GM12801 (cell line): ENCODE data around the gene PGBD5.

Experiments used
- CTCF ChIP-seq: IDR thresholded peaks from one replicate; pipeline ENCODE4 v1.5.1; 2011; ENCODE audit warnings: control low read depth; ENCODE audit not compliant: insufficient read length; ENCODE audit errors: extremely low read depth

PGBD5 gene

GRCh38 chr1:230351983-230352382 lies 74.1 kb downstream of the PGBD5 start:
- no peak for TF ChIP-seq CTCF

GRCh38 chr1:230351514-230351913 lies 74.6 kb downstream of the PGBD5 start:
- TF ChIP-seq CTCF = no peak

- no peak for TF ChIP-seq CTCF
These were observed 75.8 kb downstream of the PGBD5 start for GRCh38 chr1:230350208-230350921.

- TF ChIP-seq CTCF = no peak
These were observed 77.1 kb downstream of the PGBD5 start for GRCh38 chr1:230349020-230349393.

- TF ChIP-seq CTCF = no peak
These were observed 77.6 kb downstream of the PGBD5 start for GRCh38 chr1:230348386-230349019.

GRCh38 chr1:230347896-230348295 lies 78.2 kb downstream of the PGBD5 start:
- no peak for TF ChIP-seq CTCF

GRCh38 chr1:230345139-230345885 lies 80.8 kb downstream of the PGBD5 start:
- no peak for TF ChIP-seq CTCF
